Muscle of arm (tissue), 12 donors: Measurements from ENCODE around the gene PRELID1. TPM values are rescaled to one million over a fixed set of nuclear protein-coding genes. Genes with fewer than 3 reads are reported as not detected.

ENCODE experiments used
- DNase-seq: peaks from one replicate; pipeline ENCODE4 v3.0.0-alpha.2; 2013
- polyA plus RNA-seq, 12 donors: library from polyadenylated mRNA; unstranded; fragments of 120-200 nt; gene quantifications; one replicate each; pipeline ENCODE4 v1.2.1, GENCODE V29; 2013; ENCODE audit not compliant: insufficient read length in 12 of 12

Gene PRELID1
- polyA plus RNA-seq, 12 donors, result 59.2 to 113 (median 68.4) TPM; not detected in 1

DNA sequence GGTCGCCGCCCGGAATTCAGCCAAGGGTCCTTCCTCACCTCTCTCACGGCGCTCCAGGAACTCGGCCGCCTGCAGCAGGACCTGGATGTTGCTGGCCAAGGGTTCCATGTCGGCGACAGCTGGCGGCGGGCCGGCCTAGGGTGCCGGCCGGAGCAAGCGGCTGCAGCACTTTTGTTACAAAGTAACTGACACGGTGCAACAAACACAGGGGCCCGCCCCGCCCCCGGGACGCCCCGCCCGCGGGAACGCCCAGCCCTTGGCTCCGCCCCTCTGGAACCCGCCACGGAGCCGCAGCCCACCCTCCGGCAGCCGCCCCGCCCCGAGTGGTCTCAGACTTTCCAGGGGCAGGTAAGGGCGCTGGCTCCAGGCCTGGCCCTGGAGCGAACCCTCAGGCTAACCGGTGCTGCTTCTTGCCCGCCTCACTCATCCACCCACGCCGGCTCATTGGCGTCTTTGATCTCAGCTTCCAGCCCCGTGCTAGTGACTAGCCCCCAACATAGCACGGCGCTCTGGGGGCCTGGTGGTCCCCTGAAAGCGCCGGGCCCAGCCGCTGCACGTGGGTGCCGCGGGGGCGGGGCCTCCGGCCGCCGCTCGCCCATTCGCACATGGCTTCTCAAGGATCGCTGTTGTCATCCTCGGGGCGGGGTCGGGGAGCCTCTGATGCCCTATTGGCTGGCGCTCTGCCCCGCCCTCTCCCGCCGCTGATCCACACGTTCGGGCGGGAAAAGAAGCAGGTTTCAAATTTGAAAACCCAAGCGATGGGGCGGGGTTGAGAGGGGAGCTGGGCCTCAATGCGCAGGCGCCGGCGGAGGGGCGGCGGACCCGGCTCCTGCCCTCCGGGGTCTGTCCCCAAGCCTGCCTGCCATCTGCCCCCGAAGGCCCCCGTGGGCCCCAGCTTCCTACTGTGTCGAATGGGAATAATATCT lies 8.4 kb downstream of the PRELID1 start, which contains the start of gene MXD3:
Gene MXD3 (minus strand): TSS at position 176 of the 926 bp plus-strand sequence. CDS start 68 bp downstream, at position 108.
- DNase-seq, result peak; percentile 92

GRCh38 chr5:177312649-177313181 lies 9.1 kb downstream of the PRELID1 start:
- DNase-seq, result no peak

- no peak for DNase-seq
Measured at GRCh38 chr5:177313561-177314259, 10.1 kb downstream of the PRELID1 start.

GRCh38 chr5:177314376-177315342 lies 11.1 kb downstream of the PRELID1 start:
- no peak for DNase-seq

DNA sequence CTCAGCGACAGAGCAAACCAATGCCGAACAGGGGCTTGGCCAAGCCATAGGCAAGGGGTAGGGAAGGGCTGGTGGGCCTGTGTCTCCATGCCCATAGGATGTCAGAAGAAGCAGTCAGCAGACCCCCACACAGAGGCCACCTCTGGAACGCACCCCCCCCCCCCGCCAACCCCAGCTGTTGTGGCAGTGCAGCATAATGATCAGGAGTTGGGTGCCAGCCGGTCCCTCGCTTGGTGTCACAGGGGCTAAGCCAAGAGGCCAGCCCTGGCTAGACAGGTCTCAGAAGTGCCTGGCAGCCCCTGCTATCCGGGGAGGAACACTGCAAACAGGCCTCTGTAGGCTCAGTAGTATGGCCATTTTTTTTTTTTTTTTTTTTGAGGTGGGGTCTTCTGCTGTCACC lies 11.8 kb downstream of the PRELID1 start:
- DNase-seq, result no peak

DNA sequence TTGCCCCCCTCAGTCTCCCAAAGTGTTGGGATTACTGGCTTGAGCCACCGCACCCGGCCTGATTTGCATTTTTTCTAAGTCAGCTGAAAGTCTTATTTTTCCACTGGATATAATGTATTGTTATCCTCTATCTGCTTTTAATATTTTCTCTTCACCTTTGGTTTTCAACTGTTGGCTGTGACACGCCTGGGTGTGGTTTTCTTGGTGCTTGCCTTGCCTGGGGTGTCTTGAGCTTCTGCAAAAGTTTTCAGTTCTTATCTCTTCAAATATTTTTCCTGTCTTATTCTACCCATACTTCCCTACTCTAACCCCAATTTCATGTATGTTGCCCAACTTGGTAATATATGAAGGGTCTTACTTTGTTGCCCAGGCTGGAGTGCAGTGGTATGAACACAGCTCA lies 12.4 kb downstream of the PRELID1 start:
- no peak for DNase-seq

DNA sequence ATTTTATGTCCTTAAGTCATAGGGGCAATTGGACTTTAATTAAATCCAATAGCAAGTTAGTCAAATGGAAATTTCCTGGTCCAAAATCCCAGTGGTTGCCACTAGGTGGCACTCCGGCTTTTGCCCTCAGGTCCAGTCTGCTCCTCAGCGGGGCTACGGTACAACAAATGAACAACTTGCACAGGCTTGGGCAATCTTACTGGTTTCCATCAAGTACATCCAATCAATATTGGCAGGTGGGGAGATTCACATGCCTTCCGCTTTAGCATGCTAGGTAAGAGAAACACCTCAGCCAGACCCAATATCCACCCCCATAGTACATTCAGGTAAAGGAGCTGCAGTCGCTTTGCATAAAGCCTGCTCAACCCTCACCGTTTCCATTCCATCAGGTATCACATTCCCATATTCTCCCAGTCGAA lies 14.4 kb downstream of the PRELID1 start:
- no peak for DNase-seq

DNA sequence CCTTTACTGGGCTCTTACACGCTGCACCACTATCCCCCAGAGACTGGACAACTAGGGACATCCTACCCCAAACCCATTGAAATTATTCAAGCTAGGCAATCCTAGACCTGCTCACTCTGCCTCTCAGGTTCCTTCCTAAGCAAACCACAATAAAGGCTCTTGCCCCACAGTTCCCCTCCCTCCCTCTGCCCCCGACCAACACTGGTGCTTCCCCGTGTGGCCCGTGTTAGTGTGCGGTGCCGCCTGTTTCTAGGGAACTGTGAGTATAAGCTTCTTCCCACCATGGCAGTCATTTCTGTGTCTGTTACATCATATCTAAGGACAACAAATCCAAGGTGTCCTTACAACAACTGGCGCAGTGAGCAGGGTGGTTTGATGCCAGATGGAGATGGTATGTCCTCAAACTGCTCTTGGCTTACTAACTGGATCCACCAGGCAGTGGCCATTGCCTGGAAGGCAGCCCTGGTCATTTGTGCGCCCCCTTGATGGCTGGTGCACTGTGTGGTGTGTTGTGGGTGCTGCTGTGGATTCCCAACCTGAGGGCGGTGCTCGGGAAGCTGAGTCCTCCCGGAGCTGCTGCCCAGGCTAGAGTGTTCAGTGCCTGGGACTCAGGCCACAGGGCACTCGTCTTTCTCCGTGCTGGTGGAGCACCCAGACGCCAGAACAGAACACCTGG lies 16.5 kb downstream of the PRELID1 start:
- no peak for DNase-seq

- no peak for DNase-seq
Measured at GRCh38 chr5:177320879-177321278, 17.3 kb downstream of the PRELID1 start.

- DNase-seq, result no peak
Measured at GRCh38 chr5:177325868-177326381, 22.3 kb downstream of the PRELID1 start.

- DNase-seq, result peak; percentile 56
Measured at GRCh38 chr5:177327539-177328522, 24.2 kb downstream of the PRELID1 start.

DNA sequence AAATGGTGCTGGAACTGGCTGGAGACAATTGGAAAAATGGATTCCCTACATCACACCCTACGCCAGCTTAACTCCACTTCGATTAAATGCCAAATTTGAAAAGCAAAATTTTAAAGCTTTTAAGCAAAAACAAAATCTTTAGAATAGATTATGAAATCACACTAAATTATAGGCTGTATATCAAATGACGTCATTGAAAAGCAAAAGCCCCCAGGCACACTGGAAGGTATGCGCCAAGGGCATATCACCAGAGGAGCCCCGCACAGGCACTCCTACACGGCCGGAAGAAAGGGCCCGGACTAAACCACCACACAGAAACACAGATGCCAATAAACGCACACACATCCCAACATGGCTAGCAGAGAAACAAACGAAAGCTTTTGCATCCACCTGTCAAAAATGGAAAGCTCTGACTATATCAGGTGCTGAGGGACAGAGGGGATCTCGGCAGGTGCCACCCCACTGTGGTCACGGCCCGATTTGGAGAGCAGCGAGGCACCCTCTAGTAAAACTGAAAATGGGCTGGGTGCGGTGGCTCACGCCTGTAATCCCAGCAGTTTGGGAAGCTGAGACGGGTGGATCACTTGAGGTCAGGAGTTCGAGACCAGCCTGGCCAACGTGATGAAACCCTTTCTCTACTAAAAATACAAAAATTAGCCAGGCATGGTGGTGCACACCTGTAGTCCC lies 25.1 kb downstream of the PRELID1 start:
- no peak for DNase-seq

GRCh38 chr5:177329883-177330282 lies 26.3 kb downstream of the PRELID1 start:
- DNase-seq, result no peak

- no peak for DNase-seq
Measured at GRCh38 chr5:177330991-177331842, 27.6 kb downstream of the PRELID1 start.

- no peak for DNase-seq
Measured at GRCh38 chr5:177332031-177332895, 28.7 kb downstream of the PRELID1 start.

- no peak for DNase-seq
Measured at GRCh38 chr5:177332896-177333260, 29.3 kb downstream of the PRELID1 start.
